Measurements from ENCODE around the gene ABTB2. TPM values are rescaled to one million over a fixed set of nuclear protein-coding genes. Genes with fewer than 3 reads are reported as not detected.

ABTB2 gene
- total and polyA plus RNA-seq, 2 donors: 1.6 to 2.6 TPM

DNA sequence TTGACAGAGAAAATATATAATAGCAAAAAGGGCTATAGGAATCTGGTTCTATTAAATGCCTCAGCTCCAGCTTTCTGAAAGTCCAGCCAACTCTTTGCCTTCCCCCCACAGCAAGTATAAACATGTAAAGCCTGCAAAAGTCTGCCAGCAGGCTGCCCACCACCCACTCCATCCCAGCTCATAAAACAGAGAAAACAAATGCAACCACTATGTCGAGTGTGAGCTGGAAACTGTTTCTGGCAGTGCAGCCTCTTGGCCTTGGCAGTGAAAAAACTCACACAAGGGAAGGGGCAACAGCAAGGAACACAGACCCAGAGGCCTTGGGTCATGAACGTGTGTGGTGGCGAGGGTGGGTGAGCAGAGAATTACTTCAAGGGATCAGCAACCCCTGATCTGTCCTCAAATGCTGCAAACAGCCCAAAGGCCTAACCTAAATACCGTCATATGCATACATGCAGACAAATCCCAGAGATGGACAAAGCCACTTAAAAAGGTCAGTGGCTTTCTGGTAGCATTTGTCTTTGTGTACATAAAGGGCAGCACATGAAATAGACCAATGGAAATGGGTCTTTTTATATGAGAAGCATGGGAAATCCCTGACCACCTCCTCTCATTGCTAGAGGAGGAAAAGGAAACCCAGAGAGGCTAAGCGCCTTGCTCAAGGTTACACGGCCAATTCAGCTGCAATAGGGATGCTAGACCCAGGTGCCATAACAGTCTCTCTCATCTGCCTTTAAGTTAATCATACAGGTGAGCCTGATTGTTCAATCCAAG lies 177.6 kb downstream of the ABTB2 start:
- no peak for DNase-seq (ENCODE audit: low read depth in 6 of 9, low spot score in 9 of 9)
- no peak overlapping the region for H3K27ac ChIP-seq (ENCODE audit: low read depth in 1 of 2, low read length in 1 of 2)
- H3K27me3 ChIP-seq (ENCODE audit: control insufficient read depth in 2 of 2, insufficient read depth in 1 of 2, low read length in 1 of 2): no peaks in the 10 kb centered on the region
- H3K4me1 ChIP-seq (ENCODE audit: control insufficient read depth in 2 of 2, insufficient read depth in 2 of 2, low read length in 2 of 2): peaks cover 0 to 13% of the 10 kb centered on the region in 2 donors
- no peaks in the 10 kb centered on the region for H3K9me3 ChIP-seq (ENCODE audit: control insufficient read depth in 2 of 2, insufficient read depth in 1 of 2, low read length in 1 of 2)
- WGBS: 90% methylated on average over 6 of the region's 6 CpGs
- no peaks in the 10 kb centered on the region for H3K36me3 ChIP-seq (ENCODE audit: control insufficient read depth in 2 of 2, insufficient read depth in 2 of 2, low read length in 1 of 2)
- H3K4me3 ChIP-seq (ENCODE audit: low read length in 2 of 2): no peak overlapping the region

DNA sequence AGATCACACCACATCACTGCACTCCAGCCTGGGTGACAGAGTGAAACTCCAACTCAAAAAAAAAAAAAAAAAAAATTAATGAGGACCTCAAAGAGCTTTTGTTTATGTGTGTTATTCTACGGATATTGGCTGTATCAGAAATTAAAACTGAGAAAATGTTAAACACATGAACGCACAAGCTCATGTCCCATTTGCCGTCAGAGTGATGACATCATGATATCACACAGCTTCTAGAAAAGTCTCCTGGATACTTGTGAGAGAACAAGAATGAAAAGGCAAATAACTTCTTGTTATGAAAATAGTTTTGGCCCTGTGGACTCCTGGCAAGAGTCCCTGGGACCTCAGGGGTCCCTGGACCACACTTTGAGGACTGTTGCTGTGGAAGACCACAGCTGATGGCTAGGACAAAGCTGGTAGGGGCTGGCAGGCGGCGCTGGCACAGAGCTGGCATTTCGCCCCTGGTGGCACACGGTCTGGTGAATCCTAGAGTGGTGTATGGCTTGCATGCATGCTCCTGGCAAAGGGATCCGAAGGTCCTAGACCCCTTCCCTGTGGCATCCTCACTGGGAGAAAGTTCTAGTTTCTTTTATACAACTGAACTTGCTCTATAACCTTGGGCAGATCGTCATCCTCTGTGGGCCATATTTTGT lies 178.7 kb downstream of the ABTB2 start:
- H3K4me1 ChIP-seq (ENCODE audit: control insufficient read depth in 2 of 2, insufficient read depth in 2 of 2, low read length in 2 of 2): peaks cover 3 to 14% of the 10 kb centered on the region in 2 donors
- no peak for DNase-seq (ENCODE audit: low read depth in 6 of 9, low spot score in 9 of 9)
- WGBS: 96% methylated on average over 9 of the region's 9 CpGs

DNA sequence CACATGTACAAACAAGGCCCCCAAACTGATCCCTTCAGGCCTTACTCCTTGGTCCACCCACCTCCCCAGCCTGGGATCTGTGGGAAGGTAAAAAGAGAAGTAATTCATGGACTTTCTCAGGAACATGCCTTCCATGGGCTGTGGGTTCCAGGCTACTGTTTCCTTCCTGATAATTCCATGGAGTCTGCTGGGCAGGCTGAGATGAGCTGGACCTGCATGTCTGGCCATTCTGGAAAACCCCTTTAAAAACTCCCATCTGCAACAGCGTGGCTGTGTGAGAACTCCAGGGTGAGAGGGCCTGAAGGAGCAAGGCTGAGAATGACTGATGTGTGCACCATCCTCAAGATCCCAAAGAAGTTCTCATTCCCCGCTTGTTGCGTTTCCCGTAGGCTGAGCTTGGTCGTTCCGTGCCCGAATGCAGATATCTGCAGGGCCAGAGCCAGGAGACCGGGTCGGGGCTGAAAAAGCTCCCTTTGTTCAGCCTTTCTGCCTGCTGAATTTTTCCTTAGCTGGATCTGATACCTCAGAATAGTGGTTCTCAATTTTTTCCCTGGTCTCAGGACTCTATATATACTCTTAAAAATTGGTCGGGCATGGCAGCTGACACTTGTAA lies 179.5 kb downstream of the ABTB2 start:
- Histone ChIP-seq H3K4me1 (ENCODE audit: control insufficient read depth in 2 of 2, insufficient read depth in 2 of 2, low read length in 2 of 2) (peaks cover 3 to 18% of the 10 kb centered on the region in 2 donors), H3K4me3 (ENCODE audit: low read length in 2 of 2) (no peak overlapping the region), H3K27ac (ENCODE audit: low read depth in 1 of 2, low read length in 1 of 2) (no peak overlapping the region), H3K27me3 (ENCODE audit: control insufficient read depth in 2 of 2, insufficient read depth in 1 of 2, low read length in 1 of 2) (no peaks in the 10 kb centered on the region), H3K9me3 (ENCODE audit: control insufficient read depth in 2 of 2, insufficient read depth in 1 of 2, low read length in 1 of 2) (peaks cover 0 to 7% of the 10 kb centered on the region in 2 donors), H3K36me3 (ENCODE audit: control insufficient read depth in 2 of 2, insufficient read depth in 2 of 2, low read length in 1 of 2) (no peaks in the 10 kb centered on the region)
- DNase-seq (ENCODE audit: low read depth in 6 of 9, low spot score in 9 of 9): no peak
- WGBS: 96% methylated on average over 10 of the region's 10 CpGs

More for the DNA sequence above, 178.7 kb downstream of the ABTB2 start:
- Histone ChIP-seq H3K9me3 (ENCODE audit: control insufficient read depth in 2 of 2, insufficient read depth in 1 of 2, low read length in 1 of 2) (peaks cover 0 to 7% of the 10 kb centered on the region in 2 donors), H3K27me3 (ENCODE audit: control insufficient read depth in 2 of 2, insufficient read depth in 1 of 2, low read length in 1 of 2) (no peaks in the 10 kb centered on the region), H3K27ac (ENCODE audit: low read depth in 1 of 2, low read length in 1 of 2) (no peak overlapping the region), H3K36me3 (ENCODE audit: control insufficient read depth in 2 of 2, insufficient read depth in 2 of 2, low read length in 1 of 2) (no peaks in the 10 kb centered on the region), H3K4me3 (ENCODE audit: low read length in 2 of 2) (no peak overlapping the region)

DNA sequence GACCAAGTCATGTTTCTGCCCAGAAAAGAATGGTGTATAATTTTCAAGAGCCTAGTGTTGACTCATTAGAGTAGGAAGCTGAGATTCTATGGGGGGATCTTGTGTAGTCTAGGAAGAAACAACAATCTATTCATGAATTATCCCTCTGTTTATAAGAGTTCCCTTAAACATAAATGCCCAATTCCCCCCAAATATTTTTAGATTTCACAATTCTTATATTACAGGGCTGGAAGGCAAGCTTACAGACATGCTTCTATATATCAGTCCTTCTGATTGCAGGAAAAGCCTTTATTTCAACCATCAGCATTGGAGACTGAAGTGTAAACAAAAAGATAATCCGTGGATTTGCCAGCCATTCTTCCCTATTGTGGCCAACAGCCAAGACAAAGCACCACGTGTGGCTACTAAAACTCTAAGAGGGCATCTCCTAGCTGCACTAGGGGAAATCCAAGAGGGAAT lies 181.0 kb downstream of the ABTB2 start:
- Histone ChIP-seq H3K4me3 (ENCODE audit: low read length in 2 of 2) (no peak overlapping the region), H3K36me3 (ENCODE audit: control insufficient read depth in 2 of 2, insufficient read depth in 2 of 2, low read length in 1 of 2) (no peaks in the 10 kb centered on the region), H3K9me3 (ENCODE audit: control insufficient read depth in 2 of 2, insufficient read depth in 1 of 2, low read length in 1 of 2) (peaks cover 0 to 7% of the 10 kb centered on the region in 2 donors), H3K27ac (ENCODE audit: low read depth in 1 of 2, low read length in 1 of 2) (no peak overlapping the region), H3K27me3 (ENCODE audit: control insufficient read depth in 2 of 2, insufficient read depth in 1 of 2, low read length in 1 of 2) (no peaks in the 10 kb centered on the region), H3K4me1 (ENCODE audit: control insufficient read depth in 2 of 2, insufficient read depth in 2 of 2, low read length in 2 of 2) (peaks cover 3 to 18% of the 10 kb centered on the region in 2 donors)
- 94% methylated on average over 2 of the region's 2 CpGs for WGBS
- no peak for DNase-seq (ENCODE audit: low read depth in 6 of 9, low spot score in 9 of 9)

DNA sequence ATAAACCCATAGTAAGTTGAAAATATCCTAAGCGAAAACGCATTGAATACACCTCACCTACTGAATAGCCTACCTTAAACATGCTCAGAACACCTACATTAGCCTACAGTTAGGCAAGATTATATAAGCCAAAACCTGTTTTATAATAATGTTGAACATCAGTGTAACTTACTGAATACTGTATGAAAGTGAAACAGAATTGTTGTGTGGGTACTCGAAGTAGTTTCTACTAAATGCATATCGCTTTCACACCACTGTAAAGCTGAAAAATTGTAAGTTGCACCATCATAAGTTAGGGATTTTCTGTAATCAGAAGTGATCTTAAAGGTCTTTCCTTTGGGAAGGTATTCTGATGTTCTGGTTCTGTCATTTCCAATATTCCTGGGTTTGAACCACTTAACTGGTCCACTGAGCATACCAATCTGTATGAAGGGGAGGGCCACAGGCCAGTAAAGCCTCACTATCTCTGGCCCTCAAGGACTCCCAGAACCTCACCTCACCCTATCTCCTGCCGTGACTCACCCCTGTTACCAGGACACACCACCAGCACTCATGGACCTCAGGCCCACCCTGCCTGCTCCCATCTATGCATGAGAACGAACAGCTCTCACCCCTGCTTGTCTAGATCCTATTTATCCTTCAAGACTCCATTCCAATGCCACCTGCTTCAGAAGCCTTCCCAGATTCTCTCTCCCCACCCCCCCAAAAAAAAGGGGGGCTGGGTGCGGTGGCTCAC lies 182.4 kb downstream of the ABTB2 start:
- H3K27ac ChIP-seq (ENCODE audit: low read depth in 1 of 2, low read length in 1 of 2): no peak overlapping the region
- H3K36me3 ChIP-seq (ENCODE audit: control insufficient read depth in 2 of 2, insufficient read depth in 2 of 2, low read length in 1 of 2): peaks cover 0 to 2% of the 10 kb centered on the region in 2 donors
- 95% methylated on average over 7 of the region's 7 CpGs for WGBS
- H3K4me1 ChIP-seq (ENCODE audit: control insufficient read depth in 2 of 2, insufficient read depth in 2 of 2, low read length in 2 of 2): peaks cover 3 to 12% of the 10 kb centered on the region in 2 donors
- no peak for DNase-seq (ENCODE audit: low read depth in 6 of 9, low spot score in 9 of 9)
- H3K4me3 ChIP-seq (ENCODE audit: low read length in 2 of 2): no peak overlapping the region
- peaks cover 0 to 7% of the 10 kb centered on the region in 2 donors for H3K9me3 ChIP-seq (ENCODE audit: control insufficient read depth in 2 of 2, insufficient read depth in 1 of 2, low read length in 1 of 2)
- no peaks in the 10 kb centered on the region for H3K27me3 ChIP-seq (ENCODE audit: control insufficient read depth in 2 of 2, insufficient read depth in 1 of 2, low read length in 1 of 2)

DNA sequence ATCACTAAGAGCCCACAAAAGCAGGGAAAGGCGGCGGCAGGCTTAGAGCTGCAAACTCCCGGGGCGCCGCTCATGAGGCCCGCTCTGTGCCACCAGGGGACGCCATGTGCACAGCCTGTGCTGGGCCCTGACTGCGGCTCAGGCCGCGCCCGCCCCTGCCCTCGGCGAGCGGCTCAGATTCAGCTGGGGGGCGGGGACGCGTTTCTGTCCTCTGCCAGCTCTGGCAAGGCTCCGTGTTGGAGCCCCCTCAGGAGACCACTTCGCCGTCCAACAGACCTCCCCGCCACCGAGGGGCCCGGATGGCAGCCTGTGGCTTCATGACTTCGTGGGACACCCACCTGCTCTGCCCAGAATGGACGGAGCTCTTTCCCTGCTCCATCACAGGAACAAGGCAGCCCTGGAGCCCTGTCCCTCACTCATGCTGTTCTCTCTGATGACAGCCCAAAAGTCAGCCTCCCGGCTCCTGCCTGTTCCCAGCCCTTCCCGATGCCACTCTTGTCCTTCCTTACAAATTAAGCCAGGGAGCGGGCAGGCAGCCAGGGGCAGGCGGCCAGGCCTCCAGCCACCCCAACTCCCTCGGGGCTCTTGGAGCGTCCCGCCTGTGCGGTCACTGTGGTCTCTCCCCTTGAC lies 183.3 kb downstream of the ABTB2 start:
- Histone ChIP-seq H3K27me3 (ENCODE audit: control insufficient read depth in 2 of 2, insufficient read depth in 1 of 2, low read length in 1 of 2) (no peaks in the 10 kb centered on the region), H3K4me1 (ENCODE audit: control insufficient read depth in 2 of 2, insufficient read depth in 2 of 2, low read length in 2 of 2) (peaks cover 3 to 12% of the 10 kb centered on the region in 2 donors), H3K36me3 (ENCODE audit: control insufficient read depth in 2 of 2, insufficient read depth in 2 of 2, low read length in 1 of 2) (peaks cover 0 to 2% of the 10 kb centered on the region in 2 donors), H3K9me3 (ENCODE audit: control insufficient read depth in 2 of 2, insufficient read depth in 1 of 2, low read length in 1 of 2) (peaks cover 0 to 7% of the 10 kb centered on the region in 2 donors), H3K4me3 (ENCODE audit: low read length in 2 of 2) (peak overlapping the region in 1 of 2 donors; percentile 23), H3K27ac (ENCODE audit: low read depth in 1 of 2, low read length in 1 of 2) (no peak overlapping the region)
- WGBS: 29% methylated on average over 33 of the region's 33 CpGs
- DNase-seq (ENCODE audit: low read depth in 6 of 9, low spot score in 9 of 9): peak; percentile 41 to 86 (median 70)

DNA sequence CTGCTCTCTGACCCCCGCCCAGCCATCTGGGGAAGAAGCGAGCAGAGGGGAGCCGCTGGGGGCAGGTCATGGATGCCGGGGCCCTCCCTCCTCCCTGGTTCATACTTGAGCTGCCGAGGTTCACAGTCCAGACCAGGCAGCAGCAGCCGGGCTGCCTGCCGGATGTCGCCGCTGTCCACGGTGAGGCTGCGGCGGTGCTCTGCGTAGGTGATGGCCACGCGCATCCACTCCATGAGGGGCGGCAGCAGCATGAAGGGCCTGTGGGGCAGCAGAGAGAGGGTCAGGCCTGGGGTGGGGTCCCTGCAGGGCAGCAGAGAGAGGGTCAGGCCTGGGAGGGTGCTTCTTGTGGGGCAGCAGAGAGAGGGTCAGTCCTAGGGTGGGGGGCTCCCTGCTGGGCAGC lies 184.8 kb downstream of the ABTB2 start:
- Histone ChIP-seq H3K27me3 (ENCODE audit: control insufficient read depth in 2 of 2, insufficient read depth in 1 of 2, low read length in 1 of 2) (no peaks in the 10 kb centered on the region), H3K4me1 (ENCODE audit: control insufficient read depth in 2 of 2, insufficient read depth in 2 of 2, low read length in 2 of 2) (peaks cover 3 to 12% of the 10 kb centered on the region in 2 donors), H3K9me3 (ENCODE audit: control insufficient read depth in 2 of 2, insufficient read depth in 1 of 2, low read length in 1 of 2) (peaks cover 0 to 7% of the 10 kb centered on the region in 2 donors), H3K27ac (ENCODE audit: low read depth in 1 of 2, low read length in 1 of 2) (no peak overlapping the region), H3K4me3 (ENCODE audit: low read length in 2 of 2) (no peak overlapping the region), H3K36me3 (ENCODE audit: control insufficient read depth in 2 of 2, insufficient read depth in 2 of 2, low read length in 1 of 2) (peaks cover 0 to 2% of the 10 kb centered on the region in 2 donors)
- 98% methylated on average over 16 of the region's 16 CpGs for WGBS
- no peak for DNase-seq (ENCODE audit: low read depth in 6 of 9, low spot score in 9 of 9)

DNA sequence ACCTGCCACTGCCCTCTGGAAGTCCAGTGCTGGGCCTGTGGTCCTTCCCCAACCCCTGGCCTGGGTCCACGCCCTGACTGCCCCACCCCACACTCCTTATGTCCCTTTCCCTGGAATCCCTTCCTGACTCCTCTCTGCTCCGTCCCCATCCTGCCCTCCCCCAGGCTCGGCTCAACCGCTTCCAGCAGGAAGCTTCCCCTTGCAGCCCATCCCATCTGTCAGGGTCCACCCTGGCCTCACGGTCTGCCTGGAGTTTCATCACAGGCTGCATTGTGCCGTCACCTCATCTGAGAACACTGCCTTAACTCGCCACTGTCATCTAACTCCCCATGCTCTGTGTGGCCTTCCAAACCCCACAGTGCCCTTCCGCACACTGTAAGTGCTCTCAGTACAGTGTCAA lies 188.1 kb downstream of the ABTB2 start:
- H3K36me3 ChIP-seq (ENCODE audit: control insufficient read depth in 2 of 2, insufficient read depth in 2 of 2, low read length in 1 of 2): peaks cover 0 to 2% of the 10 kb centered on the region in 2 donors
- no peak overlapping the region for H3K27ac ChIP-seq (ENCODE audit: low read depth in 1 of 2, low read length in 1 of 2)
- peaks cover 3 to 8% of the 10 kb centered on the region in 2 donors for H3K4me1 ChIP-seq (ENCODE audit: control insufficient read depth in 2 of 2, insufficient read depth in 2 of 2, low read length in 2 of 2)
- no peak for DNase-seq (ENCODE audit: low read depth in 6 of 9, low spot score in 9 of 9)
- 89% methylated on average over 8 of the region's 8 CpGs for WGBS
- no peak overlapping the region for H3K4me3 ChIP-seq (ENCODE audit: low read length in 2 of 2)
- H3K27me3 ChIP-seq (ENCODE audit: control insufficient read depth in 2 of 2, insufficient read depth in 1 of 2, low read length in 1 of 2): no peaks in the 10 kb centered on the region
- H3K9me3 ChIP-seq (ENCODE audit: control insufficient read depth in 2 of 2, insufficient read depth in 1 of 2, low read length in 1 of 2): peaks cover 0 to 3% of the 10 kb centered on the region in 2 donors
